ENCODE measurements around the gene PARD3B.

The PARD3B gene

GRCh38 chr2:204763974-204764703 lies 218.9 kb downstream of the PARD3B start:
- DNase-seq (ENCODE audit: low spot score) = no peak

GRCh38 chr2:204770735-204771134 lies 225.5 kb downstream of the PARD3B start:
- no peak for DNase-seq (ENCODE audit: low spot score)

- DNase-seq (ENCODE audit: low spot score) = no peak
Observed at GRCh38 chr2:204771721-204772120, 226.4 kb downstream of the PARD3B start.

- DNase-seq (ENCODE audit: low spot score) = no peak
Observed at GRCh38 chr2:204772546-204772945, 227.3 kb downstream of the PARD3B start.

GRCh38 chr2:204775766-204776165 lies 230.5 kb downstream of the PARD3B start:
- no peak for DNase-seq (ENCODE audit: low spot score)

- DNase-seq (ENCODE audit: low spot score) = no peak
Observed at GRCh38 chr2:204776781-204777559, 231.7 kb downstream of the PARD3B start.

GRCh38 chr2:204779771-204780170 lies 234.5 kb downstream of the PARD3B start:
- DNase-seq (ENCODE audit: low spot score) = no peak

GRCh38 chr2:204781941-204782340 lies 236.7 kb downstream of the PARD3B start:
- DNase-seq (ENCODE audit: low spot score) = no peak

- no peak for DNase-seq (ENCODE audit: low spot score)
Observed at GRCh38 chr2:204790076-204790475, 244.8 kb downstream of the PARD3B start.

GRCh38 chr2:204791230-204791629 lies 246.0 kb downstream of the PARD3B start:
- DNase-seq (ENCODE audit: low spot score) = no peak

GRCh38 chr2:204794624-204795023 lies 249.3 kb downstream of the PARD3B start:
- no peak for DNase-seq (ENCODE audit: low spot score)

- DNase-seq (ENCODE audit: low spot score) = peak; percentile 26
Observed at GRCh38 chr2:204795156-204795555, 249.9 kb downstream of the PARD3B start.

GRCh38 chr2:204796581-204796980 lies 251.3 kb downstream of the PARD3B start:
- no peak for DNase-seq (ENCODE audit: low spot score)

- DNase-seq (ENCODE audit: low spot score) = no peak
Observed at GRCh38 chr2:204799791-204800190, 254.5 kb downstream of the PARD3B start.

GRCh38 chr2:204808494-204808893 lies 263.2 kb downstream of the PARD3B start:
- DNase-seq (ENCODE audit: low spot score) = no peak

GRCh38 chr2:204824751-204825453 lies 279.6 kb downstream of the PARD3B start:
- peak; percentile 71 for DNase-seq (ENCODE audit: low spot score)

- no peak for DNase-seq (ENCODE audit: low spot score)
Observed at GRCh38 chr2:204825681-204826080, 280.4 kb downstream of the PARD3B start.

GRCh38 chr2:204827701-204828590 lies 282.7 kb downstream of the PARD3B start:
- DNase-seq (ENCODE audit: low spot score) = peak; percentile 69

GRCh38 chr2:204834716-204835384 lies 289.6 kb downstream of the PARD3B start:
- no peak for DNase-seq (ENCODE audit: low spot score)

- no peak for DNase-seq (ENCODE audit: low spot score)
Observed at GRCh38 chr2:204835786-204836185, 290.5 kb downstream of the PARD3B start.

- DNase-seq (ENCODE audit: low spot score) = no peak
Observed at GRCh38 chr2:204840504-204840903, 295.2 kb downstream of the PARD3B start.

All from kidney tubule cell (primary cell).